Activated CD8-positive, alpha-beta T cell treated with anti-CD3 and anti-CD28 coated beads for 36 hours (primary cell): ENCODE results near the gene CCDC93. TPM values are rescaled to one million over a fixed set of nuclear protein-coding genes. Genes with fewer than 3 reads are reported as not detected.
"Not testable (repeated sequence)": the region's sequence is repeated elsewhere in the genome, so short reads cannot be mapped to it uniquely, and the experiment has no call there.

Experiments used
- ATAC-seq: fragments of 200-7000 bp; cut with Tn5 transposase; one replicate; pipeline ENCODE4 v1.10.0; 2021; ENCODE audit warnings: mild to moderate bottlenecking, moderate library complexity
- CTCF ChIA-PET: fragments of 350-600 bp; sonication (Branson Sonifier 250); formaldehyde crosslinking; loops from one replicate; lab custom pipeline; 2021; ENCODE audit warnings: antibody characterized with exemption; lab: Charles Lee
- POLR2A ChIA-PET: fragments of 350-600 bp; sonication (Branson Sonifier 250); formaldehyde crosslinking; loops from one replicate; lab custom pipeline; 2021; ENCODE audit warnings: antibody characterized with exemption; lab: Charles Lee
- DNase-seq: peaks from one replicate; pipeline ENCODE4 v3.0.0-alpha.2; 2020
- H3K27ac Mint-ChIP-seq: one replicate; pipeline ENCODE4 v1.8.0; 2021; ENCODE audit warnings: mild to moderate bottlenecking, mixed read lengths
- H3K27me3 Mint-ChIP-seq: one replicate; pipeline ENCODE4 v1.8.0; 2021; ENCODE audit warnings: mixed read lengths
- H3K36me3 Mint-ChIP-seq: one replicate; pipeline ENCODE4 v1.8.0; 2021; ENCODE audit warnings: low read depth, mixed read lengths
- H3K4me1 Mint-ChIP-seq: one replicate; pipeline ENCODE4 v1.8.0; 2021; ENCODE audit warnings: low read depth, mixed read lengths
- H3K4me3 Mint-ChIP-seq: one replicate; pipeline ENCODE4 v1.8.0; 2021; ENCODE audit warnings: mild to moderate bottlenecking, moderate library complexity, mixed read lengths
- H3K9me3 Mint-ChIP-seq: one replicate; pipeline ENCODE4 v1.8.0; 2021; ENCODE audit warnings: mixed read lengths
- CTCF ChIP-seq: fragments of 200-600 bp; IDR thresholded peaks from one replicate; pipeline ENCODE4 v1.8.0; 2022; ENCODE audit warnings: antibody characterized with exemption, mild to moderate bottlenecking
- intact Hi-C: fragments of 100-400 bp; cut with micrococcal nuclease; formaldehyde crosslinking; loops from one replicate; pipeline ENCODE4 v1.10.0; 2022
- total RNA-seq, 2 experiments: library from RNA; stranded (reverse); gene quantifications; one replicate each; pipeline ENCODE4 v1.2.3, GENCODE V29; 2021

Gene CCDC93
- total RNA-seq, 2 experiments from 2014 or later = 24.5 to 25.4 TPM

- ChIA-PET CTCF (interaction anchor here (1.8 kb wide), 1 partner anchor 69 kb away, joined by 5 read pairs; no protein-coding TSS in a partner anchor), POLR2A (no interaction called here)
- Mint-ChIP-seq H3K4me1 (no peaks in the 10 kb centered on the region), H3K27me3 (no peaks in the 10 kb centered on the region), H3K27ac (no peak overlapping the region), H3K9me3 (peaks cover 3% of the 10 kb centered on the region), H3K36me3 (peaks cover 72% of the 10 kb centered on the region), H3K4me3 (no peak overlapping the region)
- ATAC-seq (no peak), DNase-seq (no peak)
- TF ChIP-seq CTCF = no peak
- intact Hi-C loops = no loop called here
Measured at GRCh38 chr2:117933884-117934354, 80.0 kb downstream of the CCDC93 start.

GRCh38 chr2:117931978-117932377 is 81.9 kb downstream of the CCDC93 start:
- ATAC-seq (no peak), DNase-seq (no peak)
- Mint-ChIP-seq H3K9me3 (peaks cover 6% of the 10 kb centered on the region), H3K4me1 (no peaks in the 10 kb centered on the region), H3K36me3 (peaks cover 87% of the 10 kb centered on the region), H3K27ac (no peak overlapping the region), H3K4me3 (no peak overlapping the region), H3K27me3 (no peaks in the 10 kb centered on the region)
- ChIA-PET POLR2A (no interaction called here), CTCF (no interaction called here)
- TF ChIP-seq CTCF = no peak
- intact Hi-C loops = no loop called here

- TF ChIP-seq CTCF = no peak
- intact Hi-C loops = no loop called here
- Mint-ChIP-seq H3K4me1 (no peaks in the 10 kb centered on the region), H3K27ac (no peak overlapping the region), H3K4me3 (no peak overlapping the region), H3K9me3 (peaks cover 6% of the 10 kb centered on the region), H3K27me3 (no peaks in the 10 kb centered on the region), H3K36me3 (peaks cover 88% of the 10 kb centered on the region)
- ChIA-PET CTCF (interaction anchor here (2.2 kb wide), 1 partner anchor 116 kb away, joined by 6 read pairs; the partner anchor contains the start of gene DDX18), POLR2A (no interaction called here)
- DNase-seq (no peak), ATAC-seq (no peak)
Measured at GRCh38 chr2:117931266-117931665, 82.6 kb downstream of the CCDC93 start.

DNA sequence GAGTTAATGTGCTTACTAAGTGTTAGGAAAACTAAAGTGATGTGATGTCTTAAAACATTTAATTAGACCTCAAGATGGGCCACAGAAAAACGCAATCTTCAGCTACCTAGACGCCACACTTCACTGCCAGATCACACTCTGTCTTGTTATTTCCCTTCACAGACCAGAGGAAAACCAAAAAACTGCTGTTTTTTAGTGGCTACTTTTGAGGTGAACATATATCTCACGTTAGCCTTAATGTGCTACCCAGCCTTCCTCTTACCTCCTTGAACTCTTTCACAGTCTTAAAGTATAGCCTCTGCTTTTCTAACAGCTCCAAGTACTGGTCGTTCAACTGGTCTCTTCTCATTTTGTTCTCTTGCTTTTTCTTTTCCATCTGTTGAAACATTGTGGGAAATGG is 83.1 kb downstream of the CCDC93 start:
- H3K27me3 Mint-ChIP-seq = no peaks in the 10 kb centered on the region
- POLR2A ChIA-PET = no interaction called here
- no peak for ATAC-seq

DNA sequence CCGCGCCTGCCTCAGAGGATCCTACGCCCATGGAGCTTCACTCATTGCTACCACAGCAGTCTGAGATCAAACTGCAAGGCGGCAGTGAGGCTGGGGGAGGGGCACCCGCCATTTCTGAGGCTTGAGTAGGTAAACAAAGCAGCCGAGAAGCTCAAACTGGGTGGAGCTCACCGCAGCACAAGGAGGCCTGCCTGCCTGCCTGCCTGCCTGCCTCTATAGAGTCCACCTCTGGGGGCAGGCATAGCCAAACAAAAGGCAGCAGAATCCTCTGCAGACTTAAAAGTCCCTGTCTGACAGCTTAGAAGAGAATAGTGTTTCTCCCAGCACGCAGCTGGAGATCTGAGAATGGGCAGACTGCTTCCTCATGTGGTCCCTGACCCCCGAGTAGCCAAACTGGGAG is 90.4 kb downstream of the CCDC93 start:
- ATAC-seq, H3K4me1 Mint-ChIP-seq, H3K9me3 Mint-ChIP-seq, H3K4me3 Mint-ChIP-seq, CTCF ChIA-PET, H3K27me3 Mint-ChIP-seq, POLR2A ChIA-PET, H3K27ac Mint-ChIP-seq, intact Hi-C loops, DNase-seq: not testable (repeated sequence)
- H3K36me3 Mint-ChIP-seq = peaks cover 81% of the 10 kb centered on the region

More for the DNA sequence above, 83.1 kb downstream of the CCDC93 start:
- peaks cover 6% of the 10 kb centered on the region for H3K9me3 Mint-ChIP-seq
- no peak for TF ChIP-seq CTCF
- DNase-seq = no peak
- CTCF ChIA-PET = interaction anchor here (1.0 to 2.2 kb wide), 2 partner anchors 26 to 116 kb away, joined by 4 to 6 read pairs; partner anchors contain the start of gene DDX18
- intact Hi-C loops = no loop called here
- peaks cover 91% of the 10 kb centered on the region for H3K36me3 Mint-ChIP-seq
- no peak overlapping the region for H3K4me3 Mint-ChIP-seq
- H3K4me1 Mint-ChIP-seq = no peaks in the 10 kb centered on the region
- no peak overlapping the region for H3K27ac Mint-ChIP-seq
